ENCODE data around the gene ATP23. TPM values are rescaled to one million over a fixed set of nuclear protein-coding genes. Genes with fewer than 3 reads are reported as not detected.

Gene ATP23
- total and polyA plus RNA-seq, 10 of the 15 experiments (the other 5 are each of a cell fraction or from before 2014, with no cell fraction given), result 1.6 to 28.1 (median 15.1) TPM

DNA sequence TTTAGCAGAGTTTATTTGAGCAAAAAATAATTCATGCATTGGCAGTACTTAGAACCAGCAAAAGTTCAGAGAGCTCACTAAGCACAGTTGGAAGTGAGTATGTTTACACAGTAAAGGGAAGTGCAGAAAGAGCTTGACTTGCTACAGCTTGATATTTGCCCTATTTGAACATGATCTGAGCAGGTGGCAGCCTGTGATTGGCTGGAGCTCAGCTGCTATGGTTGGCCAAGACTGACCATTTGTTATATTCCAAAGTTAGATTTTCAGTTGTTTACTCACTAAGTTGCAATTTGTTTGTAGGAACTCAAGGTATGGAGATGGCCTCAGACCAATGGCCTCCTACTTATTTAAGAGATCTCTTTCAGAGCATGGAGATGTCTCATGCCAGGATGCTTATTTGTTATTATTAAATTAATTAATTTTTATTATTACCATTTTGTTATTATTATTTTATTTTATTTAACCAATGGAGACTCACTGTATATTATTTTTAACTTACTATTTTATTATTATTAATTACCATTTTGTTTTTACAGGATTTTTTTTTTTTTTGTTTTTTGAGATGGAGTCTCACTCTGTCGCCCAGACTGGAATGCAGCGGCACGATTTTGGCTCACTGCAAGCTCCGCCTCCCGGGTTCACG, 49.0 kb downstream of the ATP23 start (continued):
- TF ChIP-seq MAX (IDR thresholded peaks at IDR 0.05; ENCODE audit: low read depth, low read length), result no peak
- no peak for TF ChIP-seq MYC (IDR thresholded peaks at IDR 0.05; ENCODE audit: insufficient read depth, insufficient read length, insufficient replicate concordance, low read length, severe bottlenecking)
- no peak for TF ChIP-seq CHD4 (IDR thresholded peaks at IDR 0.05)
- TF ChIP-seq CBX3 (IDR thresholded peaks at IDR 0.05; ENCODE audit: borderline replicate concordance, low read depth), result no peak

- H3K4me3 ChIP-seq, result no peak overlapping the region
- no peak overlapping the region for H3K4me2 ChIP-seq (ENCODE audit: control insufficient read depth, insufficient read depth)
- no peaks in the 10 kb centered on the region; the same call in 2 of the 3 replicates for H3K9me3 ChIP-seq (replicated peaks; ENCODE audit: control insufficient read depth, insufficient read depth, low read length)
- H3K9ac ChIP-seq (ENCODE audit: control insufficient read depth, insufficient read depth, low read length), result no peak overlapping the region
- ChIA-PET RAD21 (ENCODE audit: unreplicated experiment) (no interaction called here), SMC1A (ENCODE audit: uncharacterized antibody, unreplicated experiment) (interaction anchor here (1.2 kb wide), 1 partner anchor 15 kb away, joined by 3 read pairs; no protein-coding TSS in a partner anchor), POLR2A (interaction anchor here (0.6 kb wide), 1 partner anchor 1248 kb away, joined by 3 read pairs; no protein-coding TSS in a partner anchor), CTCF (no interaction called here)
- H3K27ac ChIP-seq (ENCODE audit: control insufficient read depth, insufficient read depth), result no peak overlapping the region
- no TSS peak for BruUV-seq (replicated peaks)
- no peak for FAIRE-seq
- ATAC-seq, result no peak
- in situ Hi-C loops (cut with MboI), result no loop called here
- H3K27me3 ChIP-seq (replicated peaks in 1 of 2; ENCODE audit: control insufficient read depth in 2 of 2, insufficient read depth in 2 of 2, low read length in 1 of 2), result no peaks in the 10 kb centered on the region
- H3K4me1 ChIP-seq (ENCODE audit: control insufficient read depth, insufficient read depth, low read length), result no peaks in the 10 kb centered on the region
- H3K79me2 ChIP-seq (ENCODE audit: control insufficient read depth, insufficient read depth, low read length), result no peaks in the 10 kb centered on the region
- 23% methylated on average over 2 of the region's 2 CpGs for WGBS (ENCODE audit: insufficient coverage, insufficient replicate concordance, low lambda C conversion rate, missing lambda C conversion rate)
- H3K36me3 ChIP-seq (ENCODE audit: control insufficient read depth in 2 of 2, insufficient read depth in 2 of 2, low read length in 1 of 2), result no peaks in the 10 kb centered on the region
- H2AFZ ChIP-seq (ENCODE audit: control insufficient read depth, low read depth, low read length), result no peak overlapping the region
- no peaks in the 10 kb centered on the region for H4K20me1 ChIP-seq (ENCODE audit: control insufficient read depth, insufficient read depth)
- intact Hi-C loops (cut with micrococcal nuclease; ENCODE audit: unreplicated experiment), result no loop called here
- DNase-seq (ENCODE audit: low read depth, low spot score), result no peak
- TF ChIP-seq NBN (IDR thresholded peaks at IDR 0.05), result no peak
- TF ChIP-seq, protein P1, sequence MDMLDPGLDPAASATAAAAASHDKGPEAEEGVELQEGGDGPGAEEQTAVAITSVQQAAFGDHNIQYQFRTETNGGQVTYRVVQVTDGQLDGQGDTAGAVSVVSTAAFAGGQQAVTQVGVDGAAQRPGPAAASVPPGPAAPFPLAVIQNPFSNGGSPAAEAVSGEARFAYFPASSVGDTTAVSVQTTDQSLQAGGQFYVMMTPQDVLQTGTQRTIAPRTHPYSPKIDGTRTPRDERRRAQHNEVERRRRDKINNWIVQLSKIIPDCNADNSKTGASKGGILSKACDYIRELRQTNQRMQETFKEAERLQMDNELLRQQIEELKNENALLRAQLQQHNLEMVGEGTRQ (IDR thresholded peaks at IDR 0.05; ENCODE audit: borderline replicate concordance, low read depth, low read length), result no peak
- TF ChIP-seq PML (IDR thresholded peaks at IDR 0.05; ENCODE audit: low read length), result no peak
- no peak for TF ChIP-seq SPI1 (IDR thresholded peaks at IDR 0.05; ENCODE audit: borderline replicate concordance, insufficient read depth, low read depth, low read length)
- TF ChIP-seq NFXL1 (IDR thresholded peaks at IDR 0.05; ENCODE audit: borderline replicate concordance), result no peak
- no peak for TF ChIP-seq SMAD1 (IDR thresholded peaks at IDR 0.05; ENCODE audit: low read depth, partially characterized antibody)
- TF ChIP-seq, protein P2, sequence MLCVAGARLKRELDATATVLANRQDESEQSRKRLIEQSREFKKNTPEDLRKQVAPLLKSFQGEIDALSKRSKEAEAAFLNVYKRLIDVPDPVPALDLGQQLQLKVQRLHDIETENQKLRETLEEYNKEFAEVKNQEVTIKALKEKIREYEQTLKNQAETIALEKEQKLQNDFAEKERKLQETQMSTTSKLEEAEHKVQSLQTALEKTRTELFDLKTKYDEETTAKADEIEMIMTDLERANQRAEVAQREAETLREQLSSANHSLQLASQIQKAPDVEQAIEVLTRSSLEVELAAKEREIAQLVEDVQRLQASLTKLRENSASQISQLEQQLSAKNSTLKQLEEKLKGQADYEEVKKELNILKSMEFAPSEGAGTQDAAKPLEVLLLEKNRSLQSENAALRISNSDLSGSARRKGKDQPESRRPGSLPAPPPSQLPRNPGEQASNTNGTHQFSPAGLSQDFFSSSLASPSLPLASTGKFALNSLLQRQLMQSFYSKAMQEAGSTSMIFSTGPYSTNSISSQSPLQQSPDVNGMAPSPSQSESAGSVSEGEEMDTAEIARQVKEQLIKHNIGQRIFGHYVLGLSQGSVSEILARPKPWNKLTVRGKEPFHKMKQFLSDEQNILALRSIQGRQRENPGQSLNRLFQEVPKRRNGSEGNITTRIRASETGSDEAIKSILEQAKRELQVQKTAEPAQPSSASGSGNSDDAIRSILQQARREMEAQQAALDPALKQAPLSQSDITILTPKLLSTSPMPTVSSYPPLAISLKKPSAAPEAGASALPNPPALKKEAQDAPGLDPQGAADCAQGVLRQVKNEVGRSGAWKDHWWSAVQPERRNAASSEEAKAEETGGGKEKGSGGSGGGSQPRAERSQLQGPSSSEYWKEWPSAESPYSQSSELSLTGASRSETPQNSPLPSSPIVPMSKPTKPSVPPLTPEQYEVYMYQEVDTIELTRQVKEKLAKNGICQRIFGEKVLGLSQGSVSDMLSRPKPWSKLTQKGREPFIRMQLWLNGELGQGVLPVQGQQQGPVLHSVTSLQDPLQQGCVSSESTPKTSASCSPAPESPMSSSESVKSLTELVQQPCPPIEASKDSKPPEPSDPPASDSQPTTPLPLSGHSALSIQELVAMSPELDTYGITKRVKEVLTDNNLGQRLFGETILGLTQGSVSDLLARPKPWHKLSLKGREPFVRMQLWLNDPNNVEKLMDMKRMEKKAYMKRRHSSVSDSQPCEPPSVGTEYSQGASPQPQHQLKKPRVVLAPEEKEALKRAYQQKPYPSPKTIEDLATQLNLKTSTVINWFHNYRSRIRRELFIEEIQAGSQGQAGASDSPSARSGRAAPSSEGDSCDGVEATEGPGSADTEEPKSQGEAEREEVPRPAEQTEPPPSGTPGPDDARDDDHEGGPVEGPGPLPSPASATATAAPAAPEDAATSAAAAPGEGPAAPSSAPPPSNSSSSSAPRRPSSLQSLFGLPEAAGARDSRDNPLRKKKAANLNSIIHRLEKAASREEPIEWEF (IDR thresholded peaks at IDR 0.05; ENCODE audit: insufficient replicate concordance, low read depth, low read length), result no peak
- TF ChIP-seq, protein P3, sequence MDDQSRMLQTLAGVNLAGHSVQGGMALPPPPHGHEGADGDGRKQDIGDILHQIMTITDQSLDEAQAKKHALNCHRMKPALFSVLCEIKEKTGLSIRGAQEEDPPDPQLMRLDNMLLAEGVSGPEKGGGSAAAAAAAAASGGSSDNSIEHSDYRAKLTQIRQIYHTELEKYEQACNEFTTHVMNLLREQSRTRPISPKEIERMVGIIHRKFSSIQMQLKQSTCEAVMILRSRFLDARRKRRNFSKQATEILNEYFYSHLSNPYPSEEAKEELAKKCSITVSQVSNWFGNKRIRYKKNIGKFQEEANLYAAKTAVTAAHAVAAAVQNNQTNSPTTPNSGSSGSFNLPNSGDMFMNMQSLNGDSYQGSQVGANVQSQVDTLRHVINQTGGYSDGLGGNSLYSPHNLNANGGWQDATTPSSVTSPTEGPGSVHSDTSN (IDR thresholded peaks at IDR 0.05; ENCODE audit: insufficient replicate concordance, low read depth, low read length), result no peak
- TF ChIP-seq JUNB (IDR thresholded peaks at IDR 0.05), result no peak
- TF ChIP-seq TARDBP (IDR thresholded peaks at IDR 0.05; ENCODE audit: borderline replicate concordance), result no peak
Measured at GRCh38 chr12:57992001-57992400, 50.6 kb downstream of the ATP23 start.
